GM18951 (cell line): ENCODE data around the gene CSE1L.

Experiments
- POLR2A ChIP-seq: IDR thresholded peaks from 4 replicates; pipeline ENCODE4 v1.6.1; 2011; ENCODE audit warnings: mild to moderate bottlenecking; ENCODE audit not compliant: insufficient read length, insufficient read depth; ENCODE audit errors: extremely low read depth
- in situ Hi-C: fragments of 300-500 bp; cut with MboI; formaldehyde crosslinking; loops from one replicate; pipeline ENCODE4 v1.12.0; 2022; ENCODE audit warnings: low sequenced_read_pairs, mixed read lengths, inconsistent platforms; ENCODE audit not compliant: unreplicated experiment

Gene CSE1L

GRCh38 chr20:49119988-49120387 is 73.9 kb downstream of the CSE1L start:
- no peak for TF ChIP-seq POLR2A
- in situ Hi-C loops: no loop called here

GRCh38 chr20:49122920-49123319 is 76.8 kb downstream of the CSE1L start:
- in situ Hi-C loops: no loop called here
- TF ChIP-seq POLR2A: no peak

GRCh38 chr20:49123982-49124381 is 77.9 kb downstream of the CSE1L start:
- no peak for TF ChIP-seq POLR2A
- in situ Hi-C loops: no loop called here

GRCh38 chr20:49132995-49133478 is 86.9 kb downstream of the CSE1L start:
- TF ChIP-seq POLR2A: no peak
- in situ Hi-C loops: loop anchor here (5.0 kb wide), 1 partner anchor 74 kb away; no protein-coding TSS in a partner anchor

- in situ Hi-C loops: loop anchor here (5.0 kb wide), 1 partner anchor 74 kb away; no protein-coding TSS in a partner anchor
Measured at GRCh38 chr20:49133571-49133970, 87.5 kb downstream of the CSE1L start.

GRCh38 chr20:49134797-49135196 is 88.7 kb downstream of the CSE1L start:
- in situ Hi-C loops: loop anchor here (5.0 kb wide), 1 partner anchor 73 kb away; no protein-coding TSS in a partner anchor

More at GRCh38 chr20:49133571-49133970, 87.5 kb downstream of the CSE1L start:
- TF ChIP-seq POLR2A: no peak

- in situ Hi-C loops: no loop called here
- no peak for TF ChIP-seq POLR2A
Measured at GRCh38 chr20:49136817-49137571, 90.9 kb downstream of the CSE1L start.

- in situ Hi-C loops: no loop called here
- TF ChIP-seq POLR2A: no peak
Measured at GRCh38 chr20:49138431-49138830, 92.3 kb downstream of the CSE1L start.

GRCh38 chr20:49140411-49140810 is 94.3 kb downstream of the CSE1L start:
- in situ Hi-C loops: no loop called here
- TF ChIP-seq POLR2A: no peak

GRCh38 chr20:49140834-49141233 is 94.7 kb downstream of the CSE1L start:
- no peak for TF ChIP-seq POLR2A
- in situ Hi-C loops: no loop called here
